A549 (cell line): ENCODE results near the gene MGAT5. TPM values are rescaled to one million over a fixed set of nuclear protein-coding genes. Genes with fewer than 3 reads are reported as not detected.

Experiments used
- ATAC-seq, 2 experiments: fragments of 200-7000 bp in 1 of 2; fragments of >200 bp in 1 of 2; cut with Nextera tagmentation in 1 of 2; cut with Tn5 transposase in 1 of 2; 3 replicates each; pipeline versions ENCODE4 v1.8.0 to v1.9.1; 2018 to 2020; ENCODE audit warnings: mild to moderate bottlenecking in 1 of 2, moderate library complexity in 1 of 2
- CTCF ChIA-PET: fragments of 300-600 bp; sonication (Branson Sonifier 250); formaldehyde crosslinking; extraction: SDS; loops from one replicate; lab custom pipeline; 2021; ENCODE audit warnings: antibody characterized with exemption, inconsistent platforms; lab: Yijun Ruan, JAX
- POLR2A ChIA-PET: fragments of 350-600 bp; formaldehyde crosslinking; extraction: SDS; loops from one replicate; lab custom pipeline; 2021; ENCODE audit warnings: antibody characterized with exemption, inconsistent platforms; lab: Yijun Ruan, JAX
- DNase-seq, 2 experiments: peaks; one replicate each; pipeline versions ENCODE4 v3.0.0 to v3.0.0-alpha.2; 2011 to 2016; ENCODE audit warnings: low read depth in 1 of 2, low spot score in 1 of 2
- FAIRE-seq: peaks from 2 replicates; lab custom pipeline; 2011; peaks lifted over from hg19 to GRCh38; lab: Jason Lieb, UNC
- H3K27ac ChIP-seq, 2 experiments: fragments of >200 bp; sonication (Bioruptor Twin); formaldehyde crosslinking; 3 replicates each; pipeline ENCODE4 v1.5.1; 2016 to 2017
- H3K4me1 ChIP-seq: fragments of >200 bp; sonication (Bioruptor Twin); formaldehyde crosslinking; 3 replicates; pipeline ENCODE4 v1.6.1; 2016
- H3K4me2 ChIP-seq: fragments of >200 bp; sonication (Bioruptor Twin); formaldehyde crosslinking; 3 replicates; pipeline ENCODE4 v1.6.1; 2016
- H3K4me3 ChIP-seq: fragments of >200 bp; sonication (Bioruptor Twin); formaldehyde crosslinking; 3 replicates; pipeline ENCODE4 v1.5.1; 2016
- H3K9me3 ChIP-seq: fragments of >200 bp; sonication (Bioruptor Twin); formaldehyde crosslinking; 3 replicates; pipeline ENCODE4 v1.6.1; 2016
- CEBPB ChIP-seq, 2 experiments: fragments of >200 bp in 1 of 2; sonication (Bioruptor Twin) in 1 of 2; formaldehyde crosslinking in 1 of 2; IDR thresholded peaks; 2 replicates each; pipeline ENCODE4 v1.6.1; 2012 to 2016
- CHD2 ChIP-seq: fragments of 150-350 bp; IDR thresholded peaks from 2 replicates; pipeline ENCODE4 v1.6.1; 2014; ENCODE audit warnings: low read length; ENCODE audit not compliant: partially characterized antibody
- EHF ChIP-seq: fragments of 250-450 bp; sonication (Bioruptor Pico); IDR thresholded peaks from 2 replicates; pipeline ENCODE4 v1.5.0; 2020; ENCODE audit warnings: mild to moderate bottlenecking
- EHMT2 ChIP-seq: fragments of 200-600 bp; sonication (generic); IDR thresholded peaks from 2 replicates; pipeline ENCODE4 v1.6.1; 2016; ENCODE audit warnings: antibody characterized with exemption, low read depth, mild to moderate bottlenecking, moderate library complexity
- ESRRA ChIP-seq: fragments of 150-350 bp; IDR thresholded peaks from 2 replicates; pipeline ENCODE4 v1.6.1; 2014; ENCODE audit warnings: mild to moderate bottlenecking, low read length, borderline replicate concordance
- FOXS1 ChIP-seq: fragments of 250-450 bp; sonication (Bioruptor Pico); IDR thresholded peaks from 2 replicates; pipeline ENCODE4 v1.5.0; 2020; ENCODE audit warnings: mild to moderate bottlenecking, moderate library complexity
- HEYL ChIP-seq: fragments of 250-450 bp; sonication (Bioruptor Pico); IDR thresholded peaks from 2 replicates; pipeline ENCODE4 v1.8.0; 2021; ENCODE audit warnings: mild to moderate bottlenecking, moderate library complexity
- HOXB13 ChIP-seq: fragments of 250-450 bp; sonication (Bioruptor Pico); IDR thresholded peaks from 2 replicates; pipeline ENCODE4 v1.5.0; 2020; ENCODE audit warnings: low read depth, mild to moderate bottlenecking, moderate library complexity
- HOXB5 ChIP-seq: fragments of 250-450 bp; sonication (Bioruptor Pico); IDR thresholded peaks from 2 replicates; pipeline ENCODE4 v1.5.0; 2020; ENCODE audit warnings: mild to moderate bottlenecking, moderate library complexity
- KDM1A ChIP-seq: fragments of 200-600 bp; sonication (generic); IDR thresholded peaks from 2 replicates; pipeline ENCODE4 v1.6.1; 2016; ENCODE audit warnings: low read depth, mild to moderate bottlenecking
- NFE2L2 ChIP-seq: fragments of 150-350 bp; conservative IDR thresholded peaks from 2 replicates; pipeline ENCODE4 v1.6.1; 2014; ENCODE audit warnings: low read length
- NPAS2 ChIP-seq: fragments of 250-450 bp; sonication (Bioruptor Pico); IDR thresholded peaks from 2 replicates; pipeline ENCODE4 v1.8.0; 2022; ENCODE audit warnings: mild to moderate bottlenecking, moderate library complexity, borderline replicate concordance
- NR3C1 ChIP-seq: fragments of >200 bp; sonication (Bioruptor Twin); formaldehyde crosslinking; IDR thresholded peaks from 3 replicates; pipeline ENCODE4 v1.6.1; 2017
- PHF8 ChIP-seq: fragments of 200-600 bp; sonication (generic); IDR thresholded peaks from 2 replicates; pipeline ENCODE4 v1.6.1; 2016; ENCODE audit warnings: low read depth, mild to moderate bottlenecking, antibody characterized with exemption, moderate library complexity, borderline replicate concordance
- POLR2A ChIP-seq: IDR thresholded peaks from 2 replicates; pipeline ENCODE4 v1.6.1; 2012; ENCODE audit warnings: mild to moderate bottlenecking, low read length
- POLR2AphosphoS2 ChIP-seq: conservative IDR thresholded peaks from 2 replicates; pipeline ENCODE4 v1.6.1; 2012; ENCODE audit warnings: low read length, improper control_type of control experiment, inconsistent platforms
- RAD21 ChIP-seq, 2 experiments: fragments of >200 bp in 1 of 2; sonication (Bioruptor Twin) in 1 of 2; formaldehyde crosslinking in 1 of 2; IDR thresholded peaks in 1 of 2; conservative IDR thresholded peaks in 1 of 2; 2 replicates in 1 of 2; 3 replicates in 1 of 2; pipeline ENCODE4 v1.6.1; 2012 to 2018; ENCODE audit warnings: inconsistent platforms in 1 of 2
- RARB ChIP-seq: fragments of 250-450 bp; sonication (Bioruptor Pico); IDR thresholded peaks from 2 replicates; pipeline ENCODE4 v1.8.0; 2021; ENCODE audit warnings: mild to moderate bottlenecking, moderate library complexity
- RCOR1 ChIP-seq: fragments of 150-350 bp; IDR thresholded peaks from 2 replicates; pipeline ENCODE4 v1.6.1; 2014; ENCODE audit warnings: antibody characterized with exemption, low read length, low read depth
- SMC3 ChIP-seq: fragments of >200 bp; sonication (Bioruptor Twin); formaldehyde crosslinking; IDR thresholded peaks from 3 replicates; pipeline ENCODE4 v1.6.1; 2018; ENCODE audit warnings: inconsistent platforms
- TP53 ChIP-seq: fragments of 250-450 bp; sonication (Bioruptor Pico); IDR thresholded peaks from 2 replicates; pipeline ENCODE4 v1.5.0; 2021; ENCODE audit warnings: mild to moderate bottlenecking, moderate library complexity
- WGBS: methylation state at CpG from one replicate; pipeline ENCODE4 v1.1.6; 2017; ENCODE audit errors: missing lambda C conversion rate; 5-methylcytosine and 5-hydroxymethylcytosine counted together
- polyA plus RNA-seq, 4 experiments: library from polyadenylated mRNA; depleted of rRNA in 3 of 4; stranded (reverse); fragments of >200 nt; fragmentation: RNase III in 1 of 4; extraction: RNeasy Plus Mini Kit Qiagen cat#74134 plus additional on column Dnase treatment in 1 of 4; gene quantifications; 2 replicates in 3 of 4; 3 replicates in 1 of 4; pipeline ENCODE4 v1.2.3, GENCODE V29; 2011 to 2017
- TF ChIP-seq, protein P1 (sequence below): fragments of >200 bp; sonication (Bioruptor Twin); formaldehyde crosslinking; IDR thresholded peaks from 3 replicates; pipeline ENCODE4 v1.5.1; 2016
- TF ChIP-seq, protein P2 (sequence below): fragments of 150-350 bp; IDR thresholded peaks from 2 replicates; pipeline ENCODE4 v1.6.1; 2014; ENCODE audit warnings: low read depth, mild to moderate bottlenecking, low read length
- TF ChIP-seq, protein P3 (sequence below): IDR thresholded peaks from 2 replicates; pipeline ENCODE4 v1.6.1; 2012; ENCODE audit warnings: low read depth, borderline replicate concordance
- TF ChIP-seq, protein P4 (sequence below): fragments of 450-650 bp; IDR thresholded peaks from 2 replicates; pipeline ENCODE4 v1.6.1; 2014; ENCODE audit warnings: antibody characterized with exemption

Gene MGAT5
- polyA plus RNA-seq, 2 of the 4 experiments (the other 2 are of a cell fraction) = 13.2 to 17.1 TPM

DNA sequence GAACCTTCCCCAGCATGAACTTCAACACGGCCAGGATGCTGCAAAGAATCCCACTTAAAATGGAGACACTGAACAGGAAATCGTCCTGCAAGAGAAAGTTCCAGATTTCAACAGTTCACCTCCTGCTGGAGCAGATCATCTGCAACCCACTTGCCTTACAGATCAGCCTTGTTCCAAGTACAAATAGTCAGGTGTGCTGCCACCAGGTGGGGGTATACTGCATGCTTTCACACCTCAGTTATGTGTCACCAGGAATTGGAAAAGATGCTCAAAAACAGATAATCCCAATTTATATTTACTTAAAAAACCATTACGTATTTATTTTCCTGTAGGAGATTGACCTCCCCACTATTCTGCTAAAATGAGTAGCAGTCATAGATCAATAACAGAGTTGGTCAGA, 212.3 kb downstream of the MGAT5 start:
- FAIRE-seq = no peak
- ChIA-PET POLR2A (no interaction called here), CTCF (interaction anchor here (0.9 kb wide), 1 partner anchor 15 kb away, joined by 4 read pairs; no protein-coding TSS in a partner anchor)
- no peak overlapping the region for H3K27ac ChIP-seq
- ATAC-seq = peak; percentile 52 to 69; a peak in 4 of 6 replicates
- WGBS = 12% methylated on average over 3 of the region's 3 CpGs
- no peak overlapping the region for H3K4me2 ChIP-seq
- H3K4me1 ChIP-seq = no peaks in the 10 kb centered on the region
- no peak overlapping the region for H3K4me3 ChIP-seq
- peak in 1 of 2 experiments; percentile 55 for DNase-seq
- H3K9me3 ChIP-seq = no peaks in the 10 kb centered on the region
- TF ChIP-seq, protein P1, sequence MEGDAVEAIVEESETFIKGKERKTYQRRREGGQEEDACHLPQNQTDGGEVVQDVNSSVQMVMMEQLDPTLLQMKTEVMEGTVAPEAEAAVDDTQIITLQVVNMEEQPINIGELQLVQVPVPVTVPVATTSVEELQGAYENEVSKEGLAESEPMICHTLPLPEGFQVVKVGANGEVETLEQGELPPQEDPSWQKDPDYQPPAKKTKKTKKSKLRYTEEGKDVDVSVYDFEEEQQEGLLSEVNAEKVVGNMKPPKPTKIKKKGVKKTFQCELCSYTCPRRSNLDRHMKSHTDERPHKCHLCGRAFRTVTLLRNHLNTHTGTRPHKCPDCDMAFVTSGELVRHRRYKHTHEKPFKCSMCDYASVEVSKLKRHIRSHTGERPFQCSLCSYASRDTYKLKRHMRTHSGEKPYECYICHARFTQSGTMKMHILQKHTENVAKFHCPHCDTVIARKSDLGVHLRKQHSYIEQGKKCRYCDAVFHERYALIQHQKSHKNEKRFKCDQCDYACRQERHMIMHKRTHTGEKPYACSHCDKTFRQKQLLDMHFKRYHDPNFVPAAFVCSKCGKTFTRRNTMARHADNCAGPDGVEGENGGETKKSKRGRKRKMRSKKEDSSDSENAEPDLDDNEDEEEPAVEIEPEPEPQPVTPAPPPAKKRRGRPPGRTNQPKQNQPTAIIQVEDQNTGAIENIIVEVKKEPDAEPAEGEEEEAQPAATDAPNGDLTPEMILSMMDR = peak; percentile 36; the same call in 2 of the 3 replicates
- peak; percentile 29 to 44; a peak in 3 of 5 replicates for TF ChIP-seq RAD21 (conservative IDR thresholded peaks at IDR 0.05 in 1 of 2, IDR thresholded peaks at IDR 0.05 in 1 of 2)
- TF ChIP-seq, protein P2, sequence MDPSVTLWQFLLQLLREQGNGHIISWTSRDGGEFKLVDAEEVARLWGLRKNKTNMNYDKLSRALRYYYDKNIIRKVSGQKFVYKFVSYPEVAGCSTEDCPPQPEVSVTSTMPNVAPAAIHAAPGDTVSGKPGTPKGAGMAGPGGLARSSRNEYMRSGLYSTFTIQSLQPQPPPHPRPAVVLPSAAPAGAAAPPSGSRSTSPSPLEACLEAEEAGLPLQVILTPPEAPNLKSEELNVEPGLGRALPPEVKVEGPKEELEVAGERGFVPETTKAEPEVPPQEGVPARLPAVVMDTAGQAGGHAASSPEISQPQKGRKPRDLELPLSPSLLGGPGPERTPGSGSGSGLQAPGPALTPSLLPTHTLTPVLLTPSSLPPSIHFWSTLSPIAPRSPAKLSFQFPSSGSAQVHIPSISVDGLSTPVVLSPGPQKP = no peak
- 0 out of 3 replicates have a peak, but pooled peaks have one; percentile 35 for TF ChIP-seq SMC3

DNA sequence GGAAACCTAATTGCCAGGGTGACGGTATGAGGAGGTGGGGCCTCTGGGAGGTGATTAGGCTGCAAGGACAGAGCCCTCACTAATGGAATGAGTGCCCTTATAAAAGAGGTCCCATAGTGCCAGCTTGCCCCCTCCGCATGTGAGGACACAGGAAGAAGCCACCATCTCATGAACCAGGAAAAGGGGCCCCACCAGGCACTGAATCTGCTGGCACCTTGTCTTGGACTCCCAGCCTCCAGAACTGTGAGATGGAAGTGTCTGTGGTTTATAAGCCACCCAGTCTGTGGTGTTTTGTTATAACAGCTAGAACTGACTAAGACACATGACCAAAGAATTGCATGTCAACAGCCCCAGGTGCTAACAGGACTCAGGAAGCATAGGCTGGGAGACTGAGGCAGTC, 214.3 kb downstream of the MGAT5 start:
- CTCF ChIA-PET = interaction anchor here (0.6 to 1.3 kb wide), 2 partner anchors 17 to 331 kb away, joined by 3 to 5 read pairs; no protein-coding TSS in a partner anchor
- POLR2A ChIA-PET = no interaction called here
- Histone ChIP-seq H3K4me1 (no peaks in the 10 kb centered on the region), H3K9me3 (no peaks in the 10 kb centered on the region), H3K4me3 (no peak overlapping the region), H3K27ac (no peak overlapping the region), H3K4me2 (no peak overlapping the region)
- no peak for TF ChIP-seq FOXS1 (CRISPR knock-in tag)
- no peak for TF ChIP-seq HEYL (CRISPR knock-in tag)
- no peak for TF ChIP-seq EHF (CRISPR knock-in tag)
- TF ChIP-seq, protein P3, sequence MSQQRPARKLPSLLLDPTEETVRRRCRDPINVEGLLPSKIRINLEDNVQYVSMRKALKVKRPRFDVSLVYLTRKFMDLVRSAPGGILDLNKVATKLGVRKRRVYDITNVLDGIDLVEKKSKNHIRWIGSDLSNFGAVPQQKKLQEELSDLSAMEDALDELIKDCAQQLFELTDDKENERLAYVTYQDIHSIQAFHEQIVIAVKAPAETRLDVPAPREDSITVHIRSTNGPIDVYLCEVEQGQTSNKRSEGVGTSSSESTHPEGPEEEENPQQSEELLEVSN = no peak
- no peak for ATAC-seq
- DNase-seq = no peak
- no peak for FAIRE-seq
- WGBS = 74% methylated on average over 2 of the region's 2 CpGs

DNA sequence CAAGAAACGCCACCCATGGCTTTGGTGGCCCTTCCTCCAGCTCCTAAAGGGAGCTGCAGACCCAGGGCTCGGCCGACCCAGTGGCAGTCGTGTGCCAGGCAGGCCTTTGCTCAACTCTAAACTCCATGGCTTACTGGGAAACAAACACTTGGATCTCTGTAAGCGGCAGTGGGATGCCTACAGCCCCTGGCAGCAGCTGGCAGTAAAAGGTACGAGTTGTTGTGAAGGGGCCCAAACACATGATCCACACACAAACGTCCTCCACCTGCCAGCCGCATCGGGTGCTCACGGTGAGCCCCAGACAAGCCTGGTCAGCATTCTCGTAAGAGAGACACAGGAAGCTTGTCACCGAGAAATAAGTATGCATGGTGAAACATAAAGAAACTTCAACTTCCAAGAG, 214.9 kb downstream of the MGAT5 start:
- ChIA-PET POLR2A (no interaction called here), CTCF (interaction anchor here (0.8 to 1.3 kb wide), 3 partner anchors 8 to 19 kb away, joined by 3 to 5 read pairs (median 3); no protein-coding TSS in a partner anchor)
- Histone ChIP-seq H3K4me2 (no peak overlapping the region), H3K9me3 (no peaks in the 10 kb centered on the region), H3K4me1 (no peaks in the 10 kb centered on the region), H3K27ac (no peak overlapping the region), H3K4me3 (no peak overlapping the region)
- DNase-seq = no peak
- TF ChIP-seq NPAS2 (no peak), TP53 (no peak), PHF8 (no peak)
- TF ChIP-seq, protein P4, sequence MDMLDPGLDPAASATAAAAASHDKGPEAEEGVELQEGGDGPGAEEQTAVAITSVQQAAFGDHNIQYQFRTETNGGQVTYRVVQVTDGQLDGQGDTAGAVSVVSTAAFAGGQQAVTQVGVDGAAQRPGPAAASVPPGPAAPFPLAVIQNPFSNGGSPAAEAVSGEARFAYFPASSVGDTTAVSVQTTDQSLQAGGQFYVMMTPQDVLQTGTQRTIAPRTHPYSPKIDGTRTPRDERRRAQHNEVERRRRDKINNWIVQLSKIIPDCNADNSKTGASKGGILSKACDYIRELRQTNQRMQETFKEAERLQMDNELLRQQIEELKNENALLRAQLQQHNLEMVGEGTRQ = no peak
- no peak for ATAC-seq
- no peak for FAIRE-seq
- 71% methylated on average over 8 of the region's 12 CpGs for WGBS

DNA sequence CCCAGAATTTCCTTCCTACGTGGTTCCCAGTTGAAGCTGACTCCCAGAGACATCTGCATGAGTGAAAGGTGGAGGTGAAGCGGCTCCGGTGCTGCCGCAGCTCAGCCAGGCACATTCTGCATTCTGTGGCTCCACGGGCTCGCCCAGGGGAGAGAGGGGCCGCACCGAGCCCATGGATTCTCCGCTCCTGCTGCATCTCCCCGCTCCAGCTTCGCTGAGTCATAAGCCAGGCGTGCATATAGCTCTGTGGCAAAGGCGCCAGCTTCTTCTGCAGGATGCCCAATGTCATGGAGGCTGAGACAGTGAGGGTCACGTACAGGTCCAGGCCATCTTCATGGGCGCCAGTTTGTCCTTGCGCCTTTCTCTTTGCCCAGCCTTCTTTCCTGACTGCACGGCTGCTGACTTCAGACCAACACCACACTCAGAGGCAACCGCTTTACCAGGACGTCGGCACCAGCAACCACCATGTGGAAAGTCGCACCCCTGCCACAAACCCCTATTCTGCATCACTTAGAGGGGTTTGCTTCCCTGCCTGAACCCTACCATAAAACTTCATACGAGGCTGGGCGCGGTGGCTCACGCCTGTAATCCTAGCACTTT, 215.7 kb downstream of the MGAT5 start:
- ChIA-PET POLR2A (no interaction called here), CTCF (interaction anchor here (0.8 to 2.4 kb wide), 4 partner anchors 9 to 429 kb away, joined by 3 to 10 read pairs (median 3); no protein-coding TSS in a partner anchor)
- DNase-seq = no peak
- no peak for FAIRE-seq
- Histone ChIP-seq H3K4me2 (no peak overlapping the region), H3K4me3 (no peak overlapping the region), H3K4me1 (no peaks in the 10 kb centered on the region), H3K9me3 (no peaks in the 10 kb centered on the region), H3K27ac (no peak overlapping the region)
- WGBS = 83% methylated on average over 16 of the region's 25 CpGs
- no peak for ATAC-seq
- no peak for TF ChIP-seq EHMT2
- no peak for TF ChIP-seq CEBPB (IDR thresholded peaks at IDR 0.05)
- no peak for TF ChIP-seq TP53
- no peak for TF ChIP-seq RCOR1
- TF ChIP-seq, protein P2 = no peak
- no peak for TF ChIP-seq POLR2A
- no peak for TF ChIP-seq RARB
- TF ChIP-seq POLR2AphosphoS2 = no peak
- TF ChIP-seq HOXB5 (CRISPR knock-in tag) = no peak
- TF ChIP-seq NR3C1 = no peak
- no peak for TF ChIP-seq NFE2L2
- TF ChIP-seq CHD2 = no peak
- no peak for TF ChIP-seq KDM1A
- no peak for TF ChIP-seq HOXB13 (CRISPR knock-in tag)
- no peak for TF ChIP-seq ESRRA
